ENCODE measurements around the gene AKIP1.

GRCh38 chr11:8873741-8874405 lies 37.1 kb upstream of the AKIP1 start:
- TF ChIP-seq CTCF (IDR thresholded peaks at IDR 0.05; ENCODE audit: extremely low read depth in 1 of 2, insufficient read depth in 1 of 2, low read depth in 1 of 2, low read length in 2 of 2) (no peak), EZH2 (IDR thresholded peaks at IDR 0.05; ENCODE audit: borderline replicate concordance, low read depth, low read length, severe bottlenecking) (no peak), POLR2A (IDR thresholded peaks at IDR 0.05; ENCODE audit: low read depth, low read length) (no peak), POLR2AphosphoS5 (IDR thresholded peaks at IDR 0.05; ENCODE audit: insufficient read depth, low read depth, low read length) (no peak)
